Activated naive CD8-positive, alpha-beta T cell treated with anti-CD3 and anti-CD28 coated beads, Interleukin-2, amount 50 U/mL, for 24 hours (primary cell): ENCODE measurements around the gene CAMTA1.

Experiments used
- ATAC-seq: fragments of 150-1000 bp; cut with Tn5 transposase; one replicate; pipeline ENCODE4 v1.10.0; 2021
- DNase-seq: peaks from one replicate; pipeline ENCODE4 v3.0.0; 2021
- H3K27ac Mint-ChIP-seq: one replicate; pipeline ENCODE4 v1.8.0; 2021; ENCODE audit warnings: mild to moderate bottlenecking, mixed read lengths
- H3K27me3 Mint-ChIP-seq: one replicate; pipeline ENCODE4 v1.8.0; 2021; ENCODE audit warnings: mixed read lengths
- H3K36me3 Mint-ChIP-seq: one replicate; pipeline ENCODE4 v1.8.0; 2021; ENCODE audit warnings: low read depth, mixed read lengths
- H3K4me1 Mint-ChIP-seq: one replicate; pipeline ENCODE4 v1.8.0; 2021; ENCODE audit warnings: mixed read lengths
- H3K4me3 Mint-ChIP-seq: one replicate; pipeline ENCODE4 v1.8.0; 2021; ENCODE audit warnings: mild to moderate bottlenecking, moderate library complexity, mixed read lengths
- H3K9me3 Mint-ChIP-seq: one replicate; pipeline ENCODE4 v1.8.0; 2021; ENCODE audit warnings: mixed read lengths

The CAMTA1 gene

DNA sequence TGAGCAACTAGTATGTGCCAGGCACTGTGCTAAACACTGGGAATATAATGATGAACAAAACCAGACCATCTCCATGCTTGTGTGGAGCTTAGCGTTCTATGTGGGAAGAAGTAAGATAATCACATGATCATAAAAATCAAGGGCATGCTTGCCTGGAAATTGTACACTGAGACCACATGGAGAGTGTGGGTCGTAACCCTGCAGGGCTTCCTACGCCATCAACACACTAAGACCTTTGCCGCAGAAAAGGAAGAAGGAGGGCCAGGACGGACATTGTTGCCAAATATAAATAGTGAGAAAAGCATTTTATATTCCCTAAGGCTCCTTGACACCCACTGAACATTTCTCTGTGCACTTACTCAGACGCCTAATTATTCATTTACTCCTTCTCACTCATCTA lies 597.7 kb downstream of the CAMTA1 start:
- no peak for ATAC-seq
- Mint-ChIP-seq H3K9me3 (no peaks in the 10 kb centered on the region), H3K4me3 (no peak overlapping the region), H3K27me3 (peaks cover 2% of the 10 kb centered on the region), H3K27ac (no peak overlapping the region), H3K36me3 (no peaks in the 10 kb centered on the region), H3K4me1 (no peaks in the 10 kb centered on the region)
- DNase-seq, result no peak

DNA sequence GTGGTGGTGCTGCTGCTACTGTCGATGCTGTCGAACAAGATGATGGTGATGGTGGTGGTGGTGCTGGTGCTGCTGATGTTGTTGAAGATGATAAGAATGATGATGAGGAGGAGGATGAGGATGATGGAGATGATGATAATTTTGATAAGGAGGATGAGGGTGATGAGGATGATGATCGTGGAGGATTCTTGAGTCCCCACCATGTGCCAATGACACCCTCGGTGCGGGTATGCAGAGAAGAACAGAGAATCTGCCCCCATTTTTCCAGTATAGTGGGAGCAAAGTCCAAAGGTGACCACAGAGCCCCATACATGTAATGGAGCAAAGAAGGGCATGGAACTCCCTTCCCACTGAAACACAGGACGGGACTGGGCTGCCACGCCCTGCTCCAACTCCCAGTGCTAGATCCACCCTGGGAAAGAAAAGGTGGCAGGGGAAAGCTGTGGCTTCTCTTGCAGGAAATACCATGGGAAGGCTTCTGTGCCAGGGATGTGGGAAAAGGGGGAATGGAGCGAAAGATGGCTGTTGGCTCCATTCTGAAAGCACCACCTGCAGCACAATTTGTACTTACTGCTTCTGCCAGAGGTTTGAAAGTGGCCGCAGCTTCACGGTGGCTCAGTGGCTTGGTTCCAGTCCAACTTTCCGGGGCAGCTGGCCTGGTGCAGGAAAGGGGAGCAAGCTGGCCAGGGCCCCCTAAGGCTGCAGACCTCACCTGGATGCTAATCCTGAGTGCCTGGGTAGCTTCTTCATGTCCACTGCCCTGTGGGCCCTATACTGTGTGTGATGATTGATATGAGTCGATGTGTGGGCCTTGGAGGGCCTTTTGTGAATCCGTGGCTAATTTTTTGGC lies 598.6 kb downstream of the CAMTA1 start:
- Mint-ChIP-seq H3K27ac (no peak overlapping the region), H3K27me3 (peaks cover 2% of the 10 kb centered on the region), H3K9me3 (no peaks in the 10 kb centered on the region), H3K4me3 (no peak overlapping the region), H3K4me1 (no peaks in the 10 kb centered on the region), H3K36me3 (no peaks in the 10 kb centered on the region)
- no peak for DNase-seq
- no peak for ATAC-seq

DNA sequence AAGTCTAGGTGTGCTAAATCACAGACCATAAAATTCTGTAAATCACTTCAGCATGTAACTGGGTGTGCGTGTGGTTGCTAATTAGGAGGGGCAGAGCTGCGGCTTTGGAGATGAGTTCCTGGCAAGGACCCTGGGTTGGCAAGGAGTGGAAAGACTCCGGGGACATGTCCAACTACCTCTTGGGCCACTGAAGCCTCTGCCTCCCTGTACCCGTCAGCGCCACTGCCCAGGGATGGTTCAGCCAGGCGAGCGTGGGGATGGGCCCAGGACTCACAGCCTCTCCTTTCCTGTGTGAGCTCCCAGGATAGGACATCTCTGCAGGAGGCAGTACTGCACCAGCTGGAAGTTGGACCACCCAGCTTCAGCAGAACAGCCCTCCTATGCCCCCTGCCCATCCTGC lies 599.4 kb downstream of the CAMTA1 start:
- Mint-ChIP-seq H3K4me1 (no peaks in the 10 kb centered on the region), H3K27ac (no peak overlapping the region), H3K36me3 (no peaks in the 10 kb centered on the region), H3K9me3 (no peaks in the 10 kb centered on the region), H3K4me3 (no peak overlapping the region), H3K27me3 (peaks cover under 1% of the 10 kb centered on the region)
- ATAC-seq, result no peak
- no peak for DNase-seq

DNA sequence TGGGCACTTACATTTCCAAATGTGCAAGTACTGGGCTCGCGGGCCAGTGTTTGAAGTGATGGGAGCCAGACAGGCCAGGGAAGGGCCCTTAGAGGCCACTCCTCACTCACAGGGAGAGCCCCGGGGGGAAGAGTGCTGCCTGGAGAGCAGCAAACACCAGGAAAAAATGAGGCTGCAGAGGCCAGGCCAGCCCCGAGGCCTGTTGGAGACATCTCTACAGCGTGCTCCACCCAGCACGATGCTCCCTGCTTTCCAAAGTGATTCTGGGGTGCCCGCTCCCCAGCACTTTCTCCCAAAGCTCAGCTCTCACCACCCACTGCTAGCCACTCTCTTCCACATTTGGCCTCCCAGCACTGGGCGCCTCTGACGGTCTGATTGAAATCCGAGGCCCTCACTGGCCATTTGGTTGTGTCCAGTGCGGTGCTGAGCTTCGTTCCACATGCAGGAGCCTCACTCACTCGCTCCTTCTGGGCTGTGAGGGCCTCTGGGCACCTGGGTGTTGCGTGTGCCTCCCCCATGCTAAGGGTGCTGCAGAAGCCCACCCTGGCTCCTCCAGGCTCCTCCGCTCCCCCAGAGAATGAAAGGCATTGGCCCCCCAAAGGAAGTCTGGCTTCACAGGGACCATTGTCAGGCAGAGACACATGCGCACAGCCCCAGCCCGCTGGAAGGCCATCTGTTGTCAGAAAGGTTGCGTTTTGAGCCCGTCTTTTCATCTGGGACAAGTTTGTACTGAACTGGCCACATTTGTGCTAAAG lies 600.4 kb downstream of the CAMTA1 start:
- H3K36me3 Mint-ChIP-seq, result no peaks in the 10 kb centered on the region
- DNase-seq, result no peak
- no peak for ATAC-seq

DNA sequence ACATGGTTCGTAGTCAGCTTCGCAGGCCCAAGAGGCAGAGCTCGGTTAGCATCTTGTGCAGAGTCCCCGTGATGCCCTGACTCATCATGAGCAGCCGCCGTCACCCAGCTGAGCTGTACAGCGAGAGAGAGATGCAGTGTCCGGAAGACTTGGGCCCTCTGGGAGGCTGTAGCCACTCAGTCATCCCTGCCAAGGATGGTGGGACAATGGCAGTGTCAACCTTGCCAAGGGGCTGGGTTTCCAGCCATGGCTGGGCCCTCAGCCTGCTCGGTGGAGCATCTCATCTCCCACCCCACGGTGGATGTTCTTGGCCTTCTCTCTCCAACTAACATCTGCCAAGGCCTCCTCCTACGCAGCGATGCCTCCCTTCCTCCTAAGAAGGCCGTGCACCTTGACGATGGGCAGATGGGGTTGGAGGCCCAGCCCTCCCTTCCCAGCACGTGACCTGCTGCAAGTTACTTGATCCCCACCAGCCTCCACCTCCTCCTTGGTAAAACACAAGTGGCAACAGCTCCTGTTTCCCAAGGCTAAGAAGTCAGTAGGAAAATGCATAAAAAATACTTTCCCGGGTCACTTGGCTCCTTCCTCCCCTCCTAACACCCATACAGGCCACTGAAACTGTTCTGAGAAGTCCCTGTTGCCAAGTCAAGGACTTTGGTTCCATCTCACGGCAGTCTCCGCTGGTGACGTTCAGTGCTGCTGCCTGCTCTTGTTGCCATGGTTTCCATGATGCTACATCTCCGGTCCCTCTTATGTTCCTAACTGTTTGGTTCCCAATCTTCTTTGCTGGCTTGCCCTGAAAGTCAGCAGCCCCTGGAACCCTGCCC lies 601.2 kb downstream of the CAMTA1 start:
- Mint-ChIP-seq H3K4me3 (no peak overlapping the region), H3K4me1 (no peaks in the 10 kb centered on the region), H3K27ac (no peak overlapping the region), H3K36me3 (no peaks in the 10 kb centered on the region), H3K9me3 (no peaks in the 10 kb centered on the region), H3K27me3 (no peaks in the 10 kb centered on the region)
- ATAC-seq, result no peak
- DNase-seq, result no peak

More for the DNA sequence above, 600.4 kb downstream of the CAMTA1 start:
- Mint-ChIP-seq H3K4me1 (no peaks in the 10 kb centered on the region), H3K27ac (no peak overlapping the region), H3K27me3 (no peaks in the 10 kb centered on the region), H3K4me3 (no peak overlapping the region), H3K9me3 (no peaks in the 10 kb centered on the region)

DNA sequence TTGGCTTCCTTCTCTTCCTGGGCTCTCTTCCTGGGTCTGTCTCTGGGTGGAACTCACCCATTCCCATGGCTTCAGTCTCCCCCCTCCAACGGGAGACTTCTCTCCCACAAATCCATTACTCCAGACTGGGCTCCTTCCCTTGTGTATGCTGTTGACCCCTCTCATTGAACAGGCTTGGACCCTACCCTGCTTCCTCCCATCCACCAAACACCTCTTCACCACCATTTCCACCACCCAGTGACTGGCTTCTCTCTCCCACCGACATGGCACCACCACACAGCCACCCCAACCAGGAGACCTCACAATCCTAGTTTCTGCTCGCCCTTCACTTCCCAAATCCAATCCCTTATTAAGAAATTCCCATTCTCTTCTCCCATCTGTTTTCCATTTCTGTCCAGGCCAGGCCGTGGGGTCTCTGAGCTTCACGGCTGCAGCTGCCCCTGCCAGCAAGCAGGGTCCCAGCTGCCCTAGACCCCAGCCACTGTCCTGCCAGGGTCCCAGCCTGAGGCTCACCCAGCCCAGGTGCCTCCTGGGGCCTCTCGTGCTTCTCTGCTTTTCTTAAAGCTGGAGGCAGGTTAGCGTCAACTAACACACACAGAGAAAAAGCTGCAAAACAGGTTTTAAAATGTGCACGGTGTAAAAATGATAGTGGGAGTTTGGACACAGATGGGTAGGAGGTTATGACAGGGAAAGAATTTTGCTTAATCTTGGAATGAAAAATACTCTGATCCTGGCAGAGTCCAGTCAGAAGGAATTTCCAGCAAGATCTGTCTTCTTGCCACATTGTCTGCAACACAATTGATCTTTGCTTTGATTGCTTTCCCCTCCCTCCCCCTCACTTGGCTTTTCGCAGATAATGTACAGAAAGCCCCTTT lies 602.0 kb downstream of the CAMTA1 start:
- H3K9me3 Mint-ChIP-seq, result no peaks in the 10 kb centered on the region
- DNase-seq, result no peak
- ATAC-seq, result no peak
- H3K4me1 Mint-ChIP-seq, result no peaks in the 10 kb centered on the region
- no peak overlapping the region for H3K4me3 Mint-ChIP-seq
- H3K36me3 Mint-ChIP-seq, result no peaks in the 10 kb centered on the region
- H3K27ac Mint-ChIP-seq, result no peak overlapping the region
- no peaks in the 10 kb centered on the region for H3K27me3 Mint-ChIP-seq

DNA sequence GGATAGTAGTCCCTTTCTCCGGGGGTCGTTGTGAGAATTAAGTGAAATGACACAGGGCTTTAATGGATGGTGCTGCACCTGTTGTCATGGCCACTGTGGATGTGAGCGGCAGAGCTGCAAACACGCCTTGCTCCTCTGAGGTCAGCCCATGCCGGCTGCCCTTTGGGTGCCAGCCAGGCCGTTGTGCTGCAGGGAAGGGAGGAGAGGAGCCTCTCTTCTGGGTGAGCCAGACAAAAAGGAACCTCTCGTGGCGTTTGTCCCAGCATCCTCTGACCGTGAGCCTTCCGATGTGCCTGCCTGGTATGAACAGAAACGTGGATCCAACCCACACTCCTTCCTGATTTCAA lies 602.9 kb downstream of the CAMTA1 start:
- Mint-ChIP-seq H3K9me3 (no peaks in the 10 kb centered on the region), H3K4me1 (no peaks in the 10 kb centered on the region), H3K4me3 (no peak overlapping the region), H3K36me3 (no peaks in the 10 kb centered on the region), H3K27ac (no peak overlapping the region), H3K27me3 (no peaks in the 10 kb centered on the region)
- no peak for DNase-seq
- no peak for ATAC-seq

DNA sequence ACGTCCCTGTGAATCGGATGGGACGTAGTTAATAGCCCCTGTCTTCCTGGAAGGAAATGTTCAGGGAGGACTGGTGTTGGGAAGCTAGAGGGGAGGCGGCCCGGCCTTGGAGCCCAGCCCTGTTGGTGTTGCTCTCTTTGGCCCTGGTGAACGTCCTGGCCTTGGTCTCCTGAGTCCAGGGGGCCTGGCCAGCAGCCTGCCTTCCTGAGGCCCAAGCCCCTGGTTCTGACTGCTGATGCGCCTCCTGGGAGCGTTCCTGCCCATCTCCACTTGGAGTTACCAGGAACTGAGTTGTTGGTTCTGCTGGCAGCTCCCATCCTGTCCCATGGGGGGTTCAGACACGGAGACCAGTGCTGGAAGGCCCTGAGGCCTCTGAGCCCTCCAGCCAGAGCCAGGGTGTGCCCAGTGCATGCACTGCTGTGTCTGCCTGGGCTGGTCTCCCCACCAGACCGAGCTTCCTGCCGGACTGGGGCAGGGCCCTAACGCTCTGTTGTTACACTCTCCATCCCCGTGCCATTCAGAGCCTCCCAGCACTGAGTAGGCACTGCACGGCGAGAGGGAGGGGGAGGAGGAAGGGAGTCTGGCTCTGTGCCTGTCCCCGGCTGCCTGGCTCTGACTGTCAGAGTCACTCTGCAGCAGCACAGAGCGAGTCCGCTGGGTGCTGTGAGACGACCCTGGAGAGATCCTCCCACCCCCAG lies 603.4 kb downstream of the CAMTA1 start:
- Mint-ChIP-seq H3K4me3 (no peak overlapping the region), H3K36me3 (no peaks in the 10 kb centered on the region), H3K4me1 (no peaks in the 10 kb centered on the region), H3K27me3 (no peaks in the 10 kb centered on the region), H3K27ac (no peak overlapping the region), H3K9me3 (no peaks in the 10 kb centered on the region)
- DNase-seq, result no peak
- no peak for ATAC-seq

DNA sequence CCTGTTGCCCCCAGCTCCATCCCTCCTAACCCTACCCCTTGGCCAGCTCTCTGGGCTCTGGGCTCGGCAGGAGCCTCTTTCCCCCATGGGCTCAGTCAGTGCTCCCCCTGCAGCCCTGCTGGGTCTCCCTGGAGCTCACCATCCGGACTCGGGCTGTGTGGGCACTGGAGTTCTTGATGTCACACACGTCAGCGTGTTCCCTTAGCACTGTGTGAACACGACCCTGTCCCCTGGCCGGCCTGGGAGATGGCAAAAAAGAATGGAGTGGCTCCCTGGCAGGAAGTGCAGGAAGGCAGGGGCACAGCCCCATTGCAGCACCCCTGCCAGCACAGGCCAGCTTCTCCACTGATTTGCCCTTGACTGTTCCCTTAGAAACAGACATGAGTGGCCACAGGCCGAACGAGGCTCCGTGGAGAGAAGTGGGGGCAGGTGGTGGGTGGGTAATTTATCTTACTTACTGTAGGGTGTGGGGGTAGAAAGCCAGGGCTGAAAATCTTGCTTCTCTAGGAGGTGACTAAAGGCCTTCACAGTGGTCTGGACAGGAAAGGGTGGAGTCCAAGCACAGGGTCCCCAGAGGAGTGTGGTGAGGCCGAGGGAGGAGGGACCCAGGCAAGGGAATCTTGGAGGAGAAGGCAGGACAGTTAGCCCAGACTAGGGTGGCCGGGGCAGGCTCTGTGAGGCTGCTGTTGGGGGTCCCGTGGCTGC lies 604.1 kb downstream of the CAMTA1 start:
- no peak for DNase-seq
- Mint-ChIP-seq H3K36me3 (no peaks in the 10 kb centered on the region), H3K9me3 (no peaks in the 10 kb centered on the region), H3K27me3 (no peaks in the 10 kb centered on the region), H3K27ac (no peak overlapping the region), H3K4me1 (no peaks in the 10 kb centered on the region), H3K4me3 (no peak overlapping the region)
- ATAC-seq, result no peak

DNA sequence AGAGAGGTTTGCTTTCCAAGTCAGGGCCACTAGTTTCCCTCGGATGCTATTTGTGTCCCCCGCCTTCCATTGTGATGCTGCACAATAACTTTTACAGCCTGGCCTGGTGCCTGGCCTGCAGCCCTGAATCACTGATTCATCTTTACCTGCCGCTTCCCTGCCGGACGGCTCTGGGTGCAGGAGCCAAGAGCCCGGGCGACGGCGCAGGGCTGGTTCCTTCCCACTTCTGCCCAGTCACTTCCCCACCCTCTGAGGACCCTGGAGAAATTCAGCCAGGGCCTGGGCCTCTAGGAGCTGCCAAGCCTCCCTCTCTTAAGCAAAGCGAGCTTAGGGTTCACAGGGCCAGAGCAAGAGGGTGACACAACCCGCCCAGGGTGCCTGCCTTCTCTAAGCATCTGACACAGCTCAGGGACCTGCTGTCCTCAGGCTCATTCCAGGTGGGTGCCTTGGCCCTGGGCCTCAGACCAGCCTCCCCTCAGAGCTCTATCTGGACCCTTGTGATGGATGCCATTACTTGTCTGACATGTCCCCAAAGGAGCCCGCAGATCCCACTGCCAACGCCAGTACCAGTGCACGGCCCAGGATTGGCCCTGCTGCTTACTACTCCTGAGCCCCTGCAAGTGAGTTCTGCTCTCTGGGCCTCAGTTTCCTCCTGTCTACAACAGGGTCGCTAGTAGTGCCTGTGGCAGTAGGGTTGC lies 604.8 kb downstream of the CAMTA1 start:
- H3K9me3 Mint-ChIP-seq, result no peaks in the 10 kb centered on the region

DNA sequence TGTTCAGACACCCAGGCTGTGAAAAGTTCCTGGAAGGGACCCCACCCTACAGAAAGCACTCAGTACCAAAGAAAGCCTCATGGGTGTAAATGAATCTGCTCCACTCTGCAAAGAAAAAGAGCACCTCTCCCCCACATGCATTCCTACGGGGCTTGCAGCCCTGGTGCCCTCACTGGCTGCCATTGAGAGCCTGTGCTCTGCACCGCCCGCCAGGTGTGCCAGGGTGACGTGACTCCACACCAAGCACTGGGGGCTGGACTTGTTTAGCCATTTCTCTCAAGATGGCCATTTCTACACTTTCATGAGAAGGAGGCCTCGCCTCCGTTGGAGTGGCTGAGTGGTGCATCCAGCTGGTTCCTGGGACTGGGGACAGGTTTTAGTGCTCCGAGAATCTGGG lies 605.3 kb downstream of the CAMTA1 start:
- no peak for DNase-seq
- H3K4me1 Mint-ChIP-seq, result no peaks in the 10 kb centered on the region
- peaks cover 5% of the 10 kb centered on the region for H3K9me3 Mint-ChIP-seq
- ATAC-seq, result no peak
- no peak overlapping the region for H3K27ac Mint-ChIP-seq
- peaks cover 2% of the 10 kb centered on the region for H3K27me3 Mint-ChIP-seq
- no peaks in the 10 kb centered on the region for H3K36me3 Mint-ChIP-seq
- no peak overlapping the region for H3K4me3 Mint-ChIP-seq

More for the DNA sequence above, 604.8 kb downstream of the CAMTA1 start:
- no peak overlapping the region for H3K27ac Mint-ChIP-seq
- no peaks in the 10 kb centered on the region for H3K27me3 Mint-ChIP-seq
- no peak for ATAC-seq
- DNase-seq, result no peak
- no peaks in the 10 kb centered on the region for H3K36me3 Mint-ChIP-seq
- no peaks in the 10 kb centered on the region for H3K4me1 Mint-ChIP-seq
- H3K4me3 Mint-ChIP-seq, result no peak overlapping the region

DNA sequence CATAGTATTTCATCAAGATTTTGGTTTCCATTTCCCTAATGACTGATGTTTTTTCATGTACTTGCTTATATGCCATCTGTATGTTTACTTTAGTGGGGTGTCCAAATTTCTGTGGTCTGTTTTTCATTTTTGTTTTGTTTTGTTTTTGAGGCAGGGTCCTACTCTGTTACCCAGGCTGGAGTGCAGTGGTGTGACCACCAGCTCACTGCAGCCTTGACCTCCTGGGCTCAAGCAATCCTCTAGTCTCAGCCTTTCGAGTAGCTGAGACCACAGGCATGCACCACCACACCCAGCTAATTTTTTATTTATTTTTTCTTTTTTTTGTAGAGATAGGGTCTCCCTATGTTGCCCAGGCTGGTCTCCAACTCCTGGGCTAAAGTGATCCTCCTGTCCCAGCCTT lies 607.9 kb downstream of the CAMTA1 start:
- Mint-ChIP-seq H3K27me3 (peaks cover 11% of the 10 kb centered on the region), H3K36me3 (peaks cover 2% of the 10 kb centered on the region), H3K4me3 (no peak overlapping the region), H3K4me1 (no peaks in the 10 kb centered on the region), H3K27ac (no peak overlapping the region), H3K9me3 (peaks cover 20% of the 10 kb centered on the region)
- DNase-seq, result no peak
- no peak for ATAC-seq

DNA sequence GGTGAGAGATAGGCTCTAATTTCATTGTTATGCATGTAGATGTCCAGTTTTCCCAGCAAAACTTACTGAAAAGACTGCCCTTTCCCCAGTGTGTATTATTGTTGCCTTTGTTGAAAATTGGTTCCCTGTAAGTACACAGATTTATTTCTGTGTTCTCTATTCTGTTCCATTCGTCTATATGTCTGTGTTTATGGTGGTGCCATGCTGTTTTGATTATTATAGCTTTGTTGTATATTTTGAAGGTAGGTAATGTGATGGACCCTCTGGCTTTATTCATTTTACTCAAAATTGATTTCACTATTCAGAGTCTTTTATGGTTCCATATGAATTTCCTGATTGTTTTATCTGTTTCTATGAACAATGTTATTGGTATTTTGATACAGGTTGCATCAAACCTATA lies 610.0 kb downstream of the CAMTA1 start:
- Mint-ChIP-seq H3K27ac (no peak overlapping the region), H3K9me3 (peaks cover 25% of the 10 kb centered on the region), H3K4me3 (no peak overlapping the region), H3K36me3 (peaks cover 2% of the 10 kb centered on the region), H3K4me1 (no peaks in the 10 kb centered on the region), H3K27me3 (peaks cover 17% of the 10 kb centered on the region)
- ATAC-seq, result no peak
- DNase-seq, result no peak
